Smooth muscle cell (in vitro differentiated cells): ENCODE results near the gene NEIL3. TPM values are rescaled to one million over a fixed set of nuclear protein-coding genes. Genes with fewer than 3 reads are reported as not detected.

ENCODE experiments used
- DNase-seq: peaks from one replicate; lab custom pipeline; 2025; ENCODE audit not compliant: unreplicated experiment; lab: John Stamatoyannopoulos, UW
- H2AFZ ChIP-seq: fragments of 200-600 bp; sonication (generic); 2 replicates; pipeline ENCODE4 v1.6.0; 2016; ENCODE audit warnings: antibody characterized with exemption, low read depth, mild to moderate bottlenecking
- H3F3A ChIP-seq: fragments of 200-600 bp; sonication (generic); 2 replicates; pipeline ENCODE4 v1.6.0; 2017; ENCODE audit warnings: antibody characterized with exemption, low read depth
- H3K27ac ChIP-seq: fragments of 200-600 bp; sonication (generic); 2 replicates; pipeline ENCODE4 v1.5.1; 2016; ENCODE audit warnings: low read depth, mild to moderate bottlenecking
- H3K27me3 ChIP-seq: fragments of 200-600 bp; sonication (generic); 2 replicates; pipeline ENCODE4 v1.6.1; 2016; ENCODE audit warnings: low read depth, mild to moderate bottlenecking
- H3K36me3 ChIP-seq: fragments of 200-600 bp; sonication (generic); 2 replicates; pipeline ENCODE4 v1.5.1; 2016; ENCODE audit warnings: low read depth
- H3K4me1 ChIP-seq: fragments of 200-600 bp; sonication (generic); 2 replicates; pipeline ENCODE4 v1.5.1; 2016; ENCODE audit warnings: low read depth
- H3K4me2 ChIP-seq: fragments of 200-600 bp; sonication (generic); 2 replicates; pipeline ENCODE4 v1.6.0; 2016; ENCODE audit warnings: mild to moderate bottlenecking
- H3K4me3 ChIP-seq: fragments of 200-600 bp; sonication (generic); 2 replicates; pipeline ENCODE4 v1.5.1; 2016; ENCODE audit warnings: mild to moderate bottlenecking
- H3K79me2 ChIP-seq: fragments of 200-600 bp; sonication (generic); 2 replicates; pipeline ENCODE4 v1.6.0; 2016; ENCODE audit warnings: low read depth, mild to moderate bottlenecking
- H3K9ac ChIP-seq: fragments of 200-600 bp; sonication (generic); 2 replicates; pipeline ENCODE4 v1.6.0; 2016; ENCODE audit warnings: low read depth
- H3K9me3 ChIP-seq: fragments of 200-600 bp; sonication (generic); replicated peaks from 2 replicates; pipeline ENCODE4 v1.5.1; 2016; ENCODE audit warnings: low read depth
- H4K20me1 ChIP-seq: fragments of 200-600 bp; sonication (generic); 2 replicates; pipeline ENCODE4 v1.6.0; 2016; ENCODE audit warnings: low read depth
- WGBS: methylation state at CpG from one replicate; pipeline ENCODE4 v1.1.7; 2016; ENCODE audit warnings: low lambda C conversion rate; 5-methylcytosine and 5-hydroxymethylcytosine counted together
- polyA plus RNA-seq: library from polyadenylated mRNA; unstranded; fragments of >200 nt; fragmentation: Nextera tagmentation; extraction: Ambion mirVana; gene quantifications from 2 replicates; pipeline ENCODE4 v1.2.1, GENCODE V29; 2016
- total RNA-seq: library from RNA; depleted of rRNA; stranded (reverse); fragments of >200 nt; gene quantifications from 2 replicates; pipeline ENCODE4 v1.2.3, GENCODE V29; 2014
- TF ChIP-seq, protein P1 (sequence below): fragments of 200-600 bp; sonication (generic); IDR thresholded peaks from 2 replicates; pipeline ENCODE4 v1.5.1; 2017; ENCODE audit warnings: borderline replicate concordance, mild to moderate bottlenecking, antibody characterized with exemption; ENCODE audit not compliant: insufficient read depth, poor library complexity, severe bottlenecking

NEIL3 gene
- total and polyA plus RNA-seq, 2 experiments from 2014 or later = 2.7 to 3.7 TPM

DNA sequence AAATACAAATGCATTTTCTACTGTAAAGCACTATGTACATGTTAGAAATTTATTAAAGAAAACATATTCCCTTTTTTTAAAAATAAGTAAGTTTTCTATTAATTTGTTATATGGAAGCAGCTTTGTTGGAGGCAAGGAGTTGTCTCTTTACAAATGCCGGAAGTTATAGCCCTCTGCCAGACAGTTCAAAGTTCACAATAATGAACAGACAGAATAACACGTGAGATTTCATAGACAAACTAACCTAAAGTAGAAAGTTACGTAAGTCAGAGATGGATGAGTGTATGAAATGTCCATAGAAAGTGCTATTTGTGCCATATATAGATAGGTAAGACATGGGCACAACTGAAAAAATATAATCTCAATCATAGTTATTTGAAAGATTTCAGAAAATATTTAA lies 43.9 kb upstream of the NEIL3 start:
- no peaks in the 10 kb centered on the region for H4K20me1 ChIP-seq
- H3K79me2 ChIP-seq = no peaks in the 10 kb centered on the region
- H3K9me3 ChIP-seq = no peaks in the 10 kb centered on the region
- no peaks in the 10 kb centered on the region for H3K4me1 ChIP-seq
- no peaks in the 10 kb centered on the region for H3K36me3 ChIP-seq
- H3K4me2 ChIP-seq = no peak overlapping the region
- H3K4me3 ChIP-seq = no peak overlapping the region
- H3K9ac ChIP-seq = no peak overlapping the region
- 95% methylated on average over 3 of the region's 3 CpGs for WGBS
- no peaks in the 10 kb centered on the region for H3F3A ChIP-seq
- no peak for DNase-seq
- no peaks in the 10 kb centered on the region for H3K27me3 ChIP-seq
- no peak overlapping the region for H3K27ac ChIP-seq
- TF ChIP-seq, protein P1, sequence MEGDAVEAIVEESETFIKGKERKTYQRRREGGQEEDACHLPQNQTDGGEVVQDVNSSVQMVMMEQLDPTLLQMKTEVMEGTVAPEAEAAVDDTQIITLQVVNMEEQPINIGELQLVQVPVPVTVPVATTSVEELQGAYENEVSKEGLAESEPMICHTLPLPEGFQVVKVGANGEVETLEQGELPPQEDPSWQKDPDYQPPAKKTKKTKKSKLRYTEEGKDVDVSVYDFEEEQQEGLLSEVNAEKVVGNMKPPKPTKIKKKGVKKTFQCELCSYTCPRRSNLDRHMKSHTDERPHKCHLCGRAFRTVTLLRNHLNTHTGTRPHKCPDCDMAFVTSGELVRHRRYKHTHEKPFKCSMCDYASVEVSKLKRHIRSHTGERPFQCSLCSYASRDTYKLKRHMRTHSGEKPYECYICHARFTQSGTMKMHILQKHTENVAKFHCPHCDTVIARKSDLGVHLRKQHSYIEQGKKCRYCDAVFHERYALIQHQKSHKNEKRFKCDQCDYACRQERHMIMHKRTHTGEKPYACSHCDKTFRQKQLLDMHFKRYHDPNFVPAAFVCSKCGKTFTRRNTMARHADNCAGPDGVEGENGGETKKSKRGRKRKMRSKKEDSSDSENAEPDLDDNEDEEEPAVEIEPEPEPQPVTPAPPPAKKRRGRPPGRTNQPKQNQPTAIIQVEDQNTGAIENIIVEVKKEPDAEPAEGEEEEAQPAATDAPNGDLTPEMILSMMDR = no peak
- H2AFZ ChIP-seq = no peak overlapping the region

GRCh38 chr4:177266506-177266905 lies 43.2 kb upstream of the NEIL3 start:
- Histone ChIP-seq H3K4me3 (no peak overlapping the region), H3K27ac (no peak overlapping the region), H3K36me3 (no peaks in the 10 kb centered on the region), H3K4me2 (no peak overlapping the region), H4K20me1 (no peaks in the 10 kb centered on the region), H2AFZ (peak overlapping the region; percentile 21), H3K9me3 (no peaks in the 10 kb centered on the region), H3F3A (no peaks in the 10 kb centered on the region), H3K27me3 (no peaks in the 10 kb centered on the region), H3K9ac (no peak overlapping the region), H3K79me2 (no peaks in the 10 kb centered on the region), H3K4me1 (no peaks in the 10 kb centered on the region)
- no peak for DNase-seq
- WGBS = 88% methylated on average over 1 of the region's 1 CpG
- TF ChIP-seq, protein P1 = no peak

DNA sequence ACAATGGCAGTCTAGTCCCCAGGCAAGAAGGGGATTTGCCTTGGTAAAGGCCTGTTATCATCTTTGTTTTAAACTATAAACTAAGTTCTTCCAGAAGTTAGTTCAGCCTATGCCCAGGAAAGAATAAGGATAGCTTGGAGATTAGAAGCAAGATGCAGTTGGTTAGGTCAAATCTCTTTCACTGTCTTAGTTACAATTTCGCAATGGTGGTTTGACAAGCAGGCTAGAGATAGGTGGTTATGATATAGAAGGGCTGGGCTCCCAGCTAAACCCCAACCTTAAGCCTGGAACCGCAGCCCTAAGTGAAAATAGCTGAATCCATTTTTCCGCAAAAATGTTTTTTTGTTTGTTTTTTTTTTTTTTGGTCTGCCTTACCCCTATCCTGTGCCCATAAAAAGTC lies 41.8 kb upstream of the NEIL3 start:
- Histone ChIP-seq H3K27ac (no peak overlapping the region), H3K4me3 (no peak overlapping the region), H2AFZ (no peak overlapping the region), H3K9ac (no peak overlapping the region), H3K9me3 (no peaks in the 10 kb centered on the region), H3K79me2 (no peaks in the 10 kb centered on the region), H4K20me1 (no peaks in the 10 kb centered on the region), H3F3A (peaks cover 5% of the 10 kb centered on the region), H3K27me3 (no peaks in the 10 kb centered on the region), H3K36me3 (no peaks in the 10 kb centered on the region), H3K4me1 (no peaks in the 10 kb centered on the region), H3K4me2 (no peak overlapping the region)
- DNase-seq = no peak
- TF ChIP-seq, protein P1 = no peak
- WGBS = 96% methylated on average over 3 of the region's 3 CpGs

DNA sequence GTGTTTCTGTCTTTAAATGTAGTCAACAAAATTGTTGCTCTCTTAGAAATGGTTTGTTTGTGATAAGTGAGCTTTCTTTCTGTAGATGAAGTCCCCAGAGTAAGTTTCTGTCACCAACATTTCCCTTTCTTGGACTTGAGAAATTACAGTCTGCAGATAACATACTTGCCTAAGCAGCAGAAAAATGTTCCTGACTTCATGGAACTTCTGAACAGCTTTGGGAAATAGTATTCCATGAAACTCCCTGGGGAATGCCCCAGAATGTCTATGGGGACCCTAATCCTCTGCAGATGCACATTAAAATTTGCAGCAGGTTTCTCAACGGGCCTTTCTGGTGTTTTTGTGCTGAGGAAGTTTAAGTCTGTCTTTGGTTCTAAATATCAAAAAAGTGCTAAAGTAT lies 38.6 kb upstream of the NEIL3 start:
- 33% methylated on average over 1 of the region's 1 CpG for WGBS
- peak overlapping the region; percentile 64 for H3K27ac ChIP-seq

More for the DNA sequence above, 38.6 kb upstream of the NEIL3 start:
- H3F3A ChIP-seq = peaks cover 5% of the 10 kb centered on the region
- no peaks in the 10 kb centered on the region for H3K27me3 ChIP-seq
- TF ChIP-seq, protein P1 = no peak
- no peaks in the 10 kb centered on the region for H3K36me3 ChIP-seq
- DNase-seq = no peak
- no peaks in the 10 kb centered on the region for H3K4me1 ChIP-seq
- peak overlapping the region; percentile 52 for H3K4me2 ChIP-seq
- H3K4me3 ChIP-seq = no peak overlapping the region
- no peaks in the 10 kb centered on the region for H3K79me2 ChIP-seq
- peak overlapping the region; percentile 86 for H2AFZ ChIP-seq
- H3K9ac ChIP-seq = peak overlapping the region; percentile 31
- H4K20me1 ChIP-seq = no peaks in the 10 kb centered on the region
- H3K9me3 ChIP-seq = no peaks in the 10 kb centered on the region
